SK-N-SH treated with all-trans-retinoic acid at 6 μM for 48 hours (cell line): Measurements from ENCODE around the gene TAS2R41.

Experiments
- ATAC-seq: fragments of 200-7000 bp; cut with Tn5 transposase; 3 replicates; pipeline ENCODE4 v1.9.1; 2020; ENCODE audit warnings: mild to moderate bottlenecking, moderate library complexity
- ARNTL ChIP-seq: fragments of 450-650 bp; formaldehyde crosslinking; IDR thresholded peaks from 2 replicates; pipeline ENCODE4 v1.5.0; 2020; ENCODE audit warnings: low read depth, mild to moderate bottlenecking, moderate library complexity, borderline replicate concordance
- BACH2 ChIP-seq: fragments of 250-450 bp; sonication (Bioruptor Pico); IDR thresholded peaks from 2 replicates; pipeline ENCODE4 v1.9.0; 2021; ENCODE audit warnings: mild to moderate bottlenecking, borderline replicate concordance
- CREB5 ChIP-seq: fragments of 250-450 bp; sonication (Bioruptor Pico); IDR thresholded peaks from 2 replicates; pipeline ENCODE4 v1.5.1; 2020; ENCODE audit warnings: low read depth, mild to moderate bottlenecking, moderate library complexity
- CSDC2 ChIP-seq: fragments of 250-450 bp; sonication (Bioruptor Pico); IDR thresholded peaks from 2 replicates; pipeline ENCODE4 v1.5.0; 2020; ENCODE audit warnings: mild to moderate bottlenecking, moderate library complexity
- CSRNP3 ChIP-seq: fragments of 250-450 bp; sonication (Bioruptor Pico); IDR thresholded peaks from 2 replicates; pipeline ENCODE4 v1.5.1; 2021; ENCODE audit warnings: mild to moderate bottlenecking, moderate library complexity
- ESRRG ChIP-seq: fragments of 250-450 bp; sonication (Bioruptor Pico); IDR thresholded peaks from 2 replicates; pipeline ENCODE4 v1.6.1; 2021; ENCODE audit warnings: mild to moderate bottlenecking
- GLIS3 ChIP-seq: fragments of 250-450 bp; sonication (Bioruptor Pico); IDR thresholded peaks from 2 replicates; pipeline ENCODE4 v1.5.0; 2020; ENCODE audit warnings: mild to moderate bottlenecking, moderate library complexity
- ISL1 ChIP-seq: fragments of 250-450 bp; sonication (Bioruptor Pico); IDR thresholded peaks from 2 replicates; pipeline ENCODE4 v2.1.2; 2022; ENCODE audit warnings: mild to moderate bottlenecking, moderate library complexity
- OSR1 ChIP-seq: fragments of 250-450 bp; sonication (Bioruptor Pico); IDR thresholded peaks from 2 replicates; pipeline ENCODE4 v1.8.0; 2022; ENCODE audit warnings: moderate library complexity, mild to moderate bottlenecking, inconsistent platforms
- PATZ1 ChIP-seq: fragments of 250-450 bp; sonication (Bioruptor Pico); IDR thresholded peaks from 2 replicates; pipeline ENCODE4 v1.8.0; 2020; ENCODE audit warnings: mild to moderate bottlenecking, moderate library complexity, borderline replicate concordance
- PPARA ChIP-seq: fragments of 250-450 bp; sonication (Bioruptor Pico); IDR thresholded peaks from 2 replicates; pipeline ENCODE4 v1.5.0; 2020; ENCODE audit warnings: mild to moderate bottlenecking, borderline replicate concordance
- RARB ChIP-seq: fragments of 250-450 bp; sonication (Bioruptor Pico); IDR thresholded peaks from 2 replicates; pipeline ENCODE4 v1.8.0; 2021; ENCODE audit warnings: mild to moderate bottlenecking, moderate library complexity
- SNAI2 ChIP-seq: fragments of 250-450 bp; sonication (Bioruptor Pico); IDR thresholded peaks from 2 replicates; pipeline ENCODE4 v1.5.0; 2020; ENCODE audit warnings: mild to moderate bottlenecking, moderate library complexity
- TCF4 ChIP-seq: fragments of 250-450 bp; sonication (Bioruptor Pico); IDR thresholded peaks from 2 replicates; pipeline ENCODE4 v1.8.0; 2021; ENCODE audit warnings: mild to moderate bottlenecking, moderate library complexity, borderline replicate concordance
- TOX ChIP-seq: fragments of 250-450 bp; sonication (Bioruptor Pico); IDR thresholded peaks from 2 replicates; pipeline ENCODE4 v1.8.0; 2021; ENCODE audit warnings: mild to moderate bottlenecking, moderate library complexity, borderline replicate concordance
- ZC3H10 ChIP-seq: fragments of 250-450 bp; sonication (Bioruptor Pico); IDR thresholded peaks from 2 replicates; pipeline ENCODE4 v1.5.1; 2021; ENCODE audit warnings: mild to moderate bottlenecking, moderate library complexity
- ZFP3 ChIP-seq: fragments of 250-450 bp; sonication (Bioruptor Pico); IDR thresholded peaks from 2 replicates; pipeline ENCODE4 v1.5.0; 2020; ENCODE audit warnings: mild to moderate bottlenecking, moderate library complexity
- ZFP30 ChIP-seq: fragments of 450-650 bp; formaldehyde crosslinking; IDR thresholded peaks from 2 replicates; pipeline ENCODE4 v1.5.0; 2022; ENCODE audit warnings: mild to moderate bottlenecking, moderate library complexity
- ZNF70 ChIP-seq: fragments of 450-650 bp; formaldehyde crosslinking; IDR thresholded peaks from 2 replicates; pipeline ENCODE4 v1.5.0; 2020; ENCODE audit warnings: mild to moderate bottlenecking, moderate library complexity
- ZNF8 ChIP-seq: fragments of 450-650 bp; formaldehyde crosslinking; IDR thresholded peaks from 2 replicates; pipeline ENCODE4 v1.5.0; 2020; ENCODE audit warnings: mild to moderate bottlenecking, moderate library complexity
- TF ChIP-seq, protein P1 (sequence below): fragments of 250-450 bp; sonication (Bioruptor Pico); IDR thresholded peaks from 2 replicates; pipeline ENCODE4 v1.8.0; 2021; ENCODE audit warnings: low read depth, mild to moderate bottlenecking, moderate library complexity, borderline replicate concordance

Gene TAS2R41

GRCh38 chr7:143512488-143513340, 35.0 kb downstream of the TAS2R41 start:
- TF ChIP-seq TCF4 (CRISPR knock-in tag) (no peak), TOX (no peak), ZFP3 (CRISPR knock-in tag) (0 out of 2 replicates have a peak, but pooled peaks have one; percentile 57), PPARA (CRISPR knock-in tag) (no peak), OSR1 (CRISPR knock-in tag) (no peak), ISL1 (CRISPR knock-in tag) (peak; percentile 34; the same call in 1 of the 2 replicates), CSDC2 (CRISPR knock-in tag) (no peak), ZFP30 (CRISPR knock-in tag) (no peak), ZNF70 (CRISPR knock-in tag) (no peak), ZC3H10 (CRISPR knock-in tag) (peak; percentile 70; the same call in 1 of the 2 replicates), RARB (no peak), ESRRG (CRISPR knock-in tag) (no peak)
- TF ChIP-seq, protein P1, sequence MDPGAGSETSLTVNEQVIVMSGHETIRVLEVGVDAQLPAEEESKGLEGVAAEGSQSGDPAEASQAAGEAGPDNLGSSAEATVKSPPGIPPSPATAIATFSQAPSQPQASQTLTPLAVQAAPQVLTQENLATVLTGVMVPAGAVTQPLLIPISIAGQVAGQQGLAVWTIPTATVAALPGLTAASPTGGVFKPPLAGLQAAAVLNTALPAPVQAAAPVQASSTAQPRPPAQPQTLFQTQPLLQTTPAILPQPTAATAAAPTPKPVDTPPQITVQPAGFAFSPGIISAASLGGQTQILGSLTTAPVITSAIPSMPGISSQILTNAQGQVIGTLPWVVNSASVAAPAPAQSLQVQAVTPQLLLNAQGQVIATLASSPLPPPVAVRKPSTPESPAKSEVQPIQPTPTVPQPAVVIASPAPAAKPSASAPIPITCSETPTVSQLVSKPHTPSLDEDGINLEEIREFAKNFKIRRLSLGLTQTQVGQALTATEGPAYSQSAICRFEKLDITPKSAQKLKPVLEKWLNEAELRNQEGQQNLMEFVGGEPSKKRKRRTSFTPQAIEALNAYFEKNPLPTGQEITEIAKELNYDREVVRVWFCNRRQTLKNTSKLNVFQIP (CRISPR knock-in tag), result no peak
- peak; percentile 48 for ATAC-seq

DNA sequence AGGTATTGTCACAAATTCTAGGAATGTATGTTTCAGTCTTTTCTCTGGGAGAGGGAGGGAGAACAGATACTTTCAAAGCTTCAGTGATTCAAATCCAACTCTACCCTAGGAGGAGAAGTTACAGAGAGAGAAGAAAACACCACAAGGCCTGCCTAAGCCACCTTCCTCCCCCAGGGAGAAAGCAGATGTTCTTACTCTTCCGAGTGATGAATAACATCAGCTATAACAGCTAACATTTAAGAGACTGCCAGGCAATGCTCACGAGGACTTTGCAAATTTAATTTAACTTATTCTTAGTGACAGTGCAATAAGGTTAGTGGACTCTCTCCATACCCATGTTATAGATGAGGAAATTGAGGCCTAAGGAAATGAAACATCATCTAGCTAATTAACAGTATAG, 36.8 kb downstream of the TAS2R41 start:
- TF ChIP-seq TCF4 (CRISPR knock-in tag), result no peak
- no peak for TF ChIP-seq ZFP3 (CRISPR knock-in tag)
- no peak for TF ChIP-seq PATZ1 (CRISPR knock-in tag)
- TF ChIP-seq CREB5 (CRISPR knock-in tag), result no peak
- no peak for TF ChIP-seq ARNTL (CRISPR knock-in tag)
- no peak for TF ChIP-seq ZFP30 (CRISPR knock-in tag)
- TF ChIP-seq SNAI2 (CRISPR knock-in tag), result peak; percentile 79; the same call in 1 of the 2 replicates
- no peak for TF ChIP-seq OSR1 (CRISPR knock-in tag)
- TF ChIP-seq ZNF8, result no peak
- no peak for TF ChIP-seq BACH2 (CRISPR knock-in tag)
- TF ChIP-seq GLIS3 (CRISPR knock-in tag), result no peak
- TF ChIP-seq ISL1 (CRISPR knock-in tag), result no peak
- no peak for TF ChIP-seq TOX
- 0 out of 2 replicates have a peak, but pooled peaks have one; percentile 53 for TF ChIP-seq ZC3H10 (CRISPR knock-in tag)
- no peak for TF ChIP-seq CSRNP3 (CRISPR knock-in tag)
- TF ChIP-seq, protein P1 (CRISPR knock-in tag), result no peak
- ATAC-seq, result no peak
